IPS-20b (cell line): ENCODE results near the gene MRPS18A.
"Not testable (repeated sequence)": the region's sequence is repeated elsewhere in the genome, so short reads cannot be mapped to it uniquely, and the experiment has no call there.

Source experiments
- H3K27ac ChIP-seq: one replicate; pipeline ENCODE4 v1.5.1; 2013; ENCODE audit warnings: low read length
- H3K27me3 ChIP-seq: 2 replicates; pipeline ENCODE4 v1.6.1; 2013; ENCODE audit warnings: mild to moderate bottlenecking, low read length, inconsistent platforms; ENCODE audit not compliant: insufficient read depth
- H3K36me3 ChIP-seq: 2 replicates; pipeline ENCODE4 v1.6.1; 2013; ENCODE audit warnings: low read depth, mild to moderate bottlenecking, inconsistent platforms, low read length, moderate library complexity; ENCODE audit not compliant: insufficient read depth
- H3K4me1 ChIP-seq: 2 replicates; pipeline ENCODE4 v1.6.1; 2013; ENCODE audit warnings: mild to moderate bottlenecking, control low read depth, inconsistent platforms, low read length, moderate library complexity; ENCODE audit not compliant: insufficient read depth
- H3K4me3 ChIP-seq: 2 replicates; pipeline ENCODE4 v1.5.1; 2013; ENCODE audit warnings: mild to moderate bottlenecking, low read length, inconsistent platforms
- H3K9ac ChIP-seq: 2 replicates; pipeline ENCODE4 v1.6.1; 2013; ENCODE audit warnings: low read depth, mild to moderate bottlenecking, inconsistent platforms, low read length, moderate library complexity
- H3K9me3 ChIP-seq: 2 replicates; pipeline ENCODE4 v1.6.1; 2013; ENCODE audit warnings: mild to moderate bottlenecking, low read depth, low read length, inconsistent platforms; ENCODE audit not compliant: insufficient read depth

MRPS18A gene

GRCh38 chr6:43665376-43665775 is 22.2 kb downstream of the MRPS18A start:
- Histone ChIP-seq H3K4me3 (no peak overlapping the region), H3K27ac (no peak overlapping the region), H3K4me1 (peaks cover 10% of the 10 kb centered on the region; the same call in 1 of the 2 replicates), H3K36me3 (no peaks in the 10 kb centered on the region; the same call in 1 of the 2 replicates), H3K9ac (no peak overlapping the region), H3K27me3 (no peaks in the 10 kb centered on the region), H3K9me3 (no peaks in the 10 kb centered on the region)

- not testable (repeated sequence) for H3K9ac ChIP-seq, H3K27me3 ChIP-seq, H3K9me3 ChIP-seq, H3K4me3 ChIP-seq, H3K36me3 ChIP-seq, H3K27ac ChIP-seq, H3K4me1 ChIP-seq
Measured at GRCh38 chr6:43662948-43663347, 24.6 kb downstream of the MRPS18A start.

GRCh38 chr6:43658161-43658560 is 29.4 kb downstream of the MRPS18A start:
- Histone ChIP-seq H3K4me3 (no peak overlapping the region), H3K9me3 (no peaks in the 10 kb centered on the region), H3K36me3 (no peaks in the 10 kb centered on the region), H3K27me3 (no peaks in the 10 kb centered on the region), H3K27ac (no peak overlapping the region), H3K4me1 (no peaks in the 10 kb centered on the region), H3K9ac (no peak overlapping the region)

GRCh38 chr6:43657221-43657802 is 30.3 kb downstream of the MRPS18A start:
- no peaks in the 10 kb centered on the region for H3K27me3 ChIP-seq
- no peaks in the 10 kb centered on the region for H3K4me1 ChIP-seq
- H3K27ac ChIP-seq: no peak overlapping the region
- no peaks in the 10 kb centered on the region for H3K9me3 ChIP-seq
- H3K36me3 ChIP-seq: no peaks in the 10 kb centered on the region
- no peak overlapping the region for H3K9ac ChIP-seq
- no peak overlapping the region for H3K4me3 ChIP-seq

GRCh38 chr6:43652822-43653221 is 34.8 kb downstream of the MRPS18A start:
- H3K36me3 ChIP-seq, H3K9me3 ChIP-seq, H3K27me3 ChIP-seq, H3K4me3 ChIP-seq, H3K27ac ChIP-seq, H3K9ac ChIP-seq, H3K4me1 ChIP-seq: not testable (repeated sequence)

GRCh38 chr6:43648248-43648647 is 39.3 kb downstream of the MRPS18A start:
- H3K9me3 ChIP-seq: no peaks in the 10 kb centered on the region
- H3K4me3 ChIP-seq: no peak overlapping the region
- no peak overlapping the region for H3K9ac ChIP-seq
- no peaks in the 10 kb centered on the region for H3K4me1 ChIP-seq
- H3K27ac ChIP-seq: no peak overlapping the region
- H3K27me3 ChIP-seq: no peaks in the 10 kb centered on the region
- no peaks in the 10 kb centered on the region for H3K36me3 ChIP-seq

- H3K4me1 ChIP-seq: no peaks in the 10 kb centered on the region
- no peak overlapping the region for H3K9ac ChIP-seq
- H3K27me3 ChIP-seq: no peaks in the 10 kb centered on the region
- H3K36me3 ChIP-seq: peaks cover under 1% of the 10 kb centered on the region; the same call in 1 of the 2 replicates
- H3K27ac ChIP-seq: no peak overlapping the region
- H3K9me3 ChIP-seq: no peaks in the 10 kb centered on the region
- H3K4me3 ChIP-seq: no peak overlapping the region
Measured at GRCh38 chr6:43647613-43648012, 40.0 kb downstream of the MRPS18A start.

- H3K4me3 ChIP-seq: peak overlapping the region; percentile 78
- no peak overlapping the region for H3K27ac ChIP-seq
- H3K36me3 ChIP-seq: peaks cover 20% of the 10 kb centered on the region
Measured at GRCh38 chr6:43645613-43645964, 42.0 kb downstream of the MRPS18A start.

GRCh38 chr6:43644940-43645612 is 42.5 kb downstream of the MRPS18A start, which contains the start of gene RSPH9:
Gene RSPH9 (plus strand): TSS chr6:43645036. CDS start chr6:43645099, 63 bp downstream.
- peak within 1 kb of the TSS; percentile 78 for H3K4me3 ChIP-seq
- peak within 1 kb of the TSS; percentile 65; the same call in 1 of the 2 replicates for H3K9ac ChIP-seq
- H3K27ac ChIP-seq: no peak within 1 kb of the TSS
- no peaks in the 10 kb centered on the region for H3K4me1 ChIP-seq
- no peaks in the 10 kb centered on the region for H3K9me3 ChIP-seq
- peaks cover 25% of the 10 kb centered on the region for H3K36me3 ChIP-seq
- H3K27me3 ChIP-seq: no peaks in the 10 kb centered on the region

More at GRCh38 chr6:43645613-43645964, 42.0 kb downstream of the MRPS18A start:
- H3K9ac ChIP-seq: peak overlapping the region; percentile 65; the same call in 1 of the 2 replicates
- H3K4me1 ChIP-seq: no peaks in the 10 kb centered on the region
- no peaks in the 10 kb centered on the region for H3K9me3 ChIP-seq
- H3K27me3 ChIP-seq: no peaks in the 10 kb centered on the region

GRCh38 chr6:43639984-43640800 is 47.4 kb downstream of the MRPS18A start:
- peaks cover 52% of the 10 kb centered on the region for H3K36me3 ChIP-seq
- no peaks in the 10 kb centered on the region for H3K27me3 ChIP-seq
- no peaks in the 10 kb centered on the region for H3K9me3 ChIP-seq
- H3K4me1 ChIP-seq: peaks cover 2% of the 10 kb centered on the region; the same call in 1 of the 2 replicates
- H3K9ac ChIP-seq: no peak overlapping the region
- H3K4me3 ChIP-seq: no peak overlapping the region
- no peak overlapping the region for H3K27ac ChIP-seq

- peaks cover 38% of the 10 kb centered on the region for H3K36me3 ChIP-seq
- peaks cover 2% of the 10 kb centered on the region; the same call in 1 of the 2 replicates for H3K4me1 ChIP-seq
- H3K27ac ChIP-seq: peak overlapping the region; percentile 22
Measured at GRCh38 chr6:43636308-43636659, 51.3 kb downstream of the MRPS18A start.

More at GRCh38 chr6:43636308-43636659, 51.3 kb downstream of the MRPS18A start:
- Histone ChIP-seq H3K9me3 (no peaks in the 10 kb centered on the region), H3K27me3 (no peaks in the 10 kb centered on the region), H3K9ac (peak overlapping the region; percentile 92; the same call in 1 of the 2 replicates), H3K4me3 (peak overlapping the region; percentile 96)
